Measurements from ENCODE around the gene STAT6.

Gene STAT6

GRCh38 chr12:57128519-57129247 is 17.5 kb upstream of the STAT6 start:
- H3K9me3 ChIP-seq (ENCODE audit: low read length): peaks cover 2% of the 10 kb centered on the region; the same call in 1 of the 2 replicates
- H3K27me3 ChIP-seq (ENCODE audit: insufficient read depth, low read length): 0 out of 2 replicates have a peak, but pooled peaks cover 11% of the 10 kb centered on the region
- H3K9ac ChIP-seq (ENCODE audit: low read length): no peak overlapping the region; the same call in 1 of the 2 replicates
- H3K4me3 ChIP-seq (ENCODE audit: low read depth, low read length, poor library complexity, severe bottlenecking): peak overlapping the region; percentile 58
- H3K27ac ChIP-seq (ENCODE audit: low read depth, low read length, poor library complexity, severe bottlenecking): no peak overlapping the region
- H3K4me1 ChIP-seq (ENCODE audit: insufficient read depth, low read length, severe bottlenecking): peaks cover 12% of the 10 kb centered on the region
- peak overlapping the region; percentile 72 for H3K4me2 ChIP-seq (ENCODE audit: low read length)
- H3F3A ChIP-seq (ENCODE audit: insufficient read depth, low read length): no peaks in the 10 kb centered on the region
- peaks cover 4% of the 10 kb centered on the region; the same call in 1 of the 2 replicates for H3K36me3 ChIP-seq (ENCODE audit: insufficient read depth, low read length)
- no peaks in the 10 kb centered on the region for H3K9me2 ChIP-seq (ENCODE audit: low read depth, low read length)
- no peak overlapping the region for H2AFZ ChIP-seq (ENCODE audit: low read length)
- no peaks in the 10 kb centered on the region for H4K20me1 ChIP-seq (ENCODE audit: insufficient read depth, low read length)
- H3K79me2 ChIP-seq (ENCODE audit: insufficient read depth, low read length): no peaks in the 10 kb centered on the region
- TF ChIP-seq CTCF (IDR thresholded peaks at IDR 0.05; ENCODE audit: low read length) (no peak), EZH2 (IDR thresholded peaks at IDR 0.05; ENCODE audit: borderline replicate concordance, low read length) (no peak)

GRCh38 chr12:57127726-57128518 is 16.8 kb upstream of the STAT6 start, which contains the start of gene LRP1:
Gene LRP1 (plus strand): TSS chr12:57128483. CDS start chr12:57128965, 482 bp downstream.
- Histone ChIP-seq H3K27ac (ENCODE audit: low read depth, low read length, poor library complexity, severe bottlenecking) (no peak within 1 kb of the TSS), H2AFZ (ENCODE audit: low read length) (no peak within 1 kb of the TSS), H4K20me1 (ENCODE audit: insufficient read depth, low read length) (no peaks in the 10 kb centered on the region)

More at GRCh38 chr12:57127726-57128518, 16.8 kb upstream of the STAT6 start, which contains the start of gene LRP1:
- H3K36me3 ChIP-seq (ENCODE audit: insufficient read depth, low read length): peaks cover 6% of the 10 kb centered on the region; the same call in 1 of the 2 replicates
- no peaks in the 10 kb centered on the region for H3F3A ChIP-seq (ENCODE audit: insufficient read depth, low read length)
- peaks cover 3% of the 10 kb centered on the region; the same call in 1 of the 2 replicates for H3K9me3 ChIP-seq (ENCODE audit: low read length)
- peak within 1 kb of the TSS; percentile 72 for H3K4me2 ChIP-seq (ENCODE audit: low read length)
- TF ChIP-seq EZH2 (IDR thresholded peaks at IDR 0.05; ENCODE audit: borderline replicate concordance, low read length): no peak
- no peak for TF ChIP-seq CTCF (IDR thresholded peaks at IDR 0.05; ENCODE audit: low read length)
- H3K9me2 ChIP-seq (ENCODE audit: low read depth, low read length): no peaks in the 10 kb centered on the region
- no peaks in the 10 kb centered on the region for H3K79me2 ChIP-seq (ENCODE audit: insufficient read depth, low read length)
- peaks cover 12% of the 10 kb centered on the region for H3K4me1 ChIP-seq (ENCODE audit: insufficient read depth, low read length, severe bottlenecking)
- peak within 1 kb of the TSS; percentile 58 for H3K4me3 ChIP-seq (ENCODE audit: low read depth, low read length, poor library complexity, severe bottlenecking)
- 0 out of 2 replicates have a peak, but pooled peaks cover 17% of the 10 kb centered on the region for H3K27me3 ChIP-seq (ENCODE audit: insufficient read depth, low read length)
- H3K9ac ChIP-seq (ENCODE audit: low read length): peak within 1 kb of the TSS; percentile 31
